KMS-11 (cell line): Measurements from ENCODE around the gene DYRK1B.
"Not testable (repeated sequence)": the region's sequence is repeated elsewhere in the genome, so short reads cannot be mapped to it uniquely, and the experiment has no call there.

Source experiments
- H2AFZ ChIP-seq: fragments of 200-600 bp; sonication (generic); 2 replicates; pipeline ENCODE4 v1.6.1; 2016; ENCODE audit warnings: antibody characterized with exemption, mixed run types, low read depth
- H3K27ac ChIP-seq: fragments of 200-600 bp; sonication (generic); 2 replicates; pipeline ENCODE4 v1.6.1; 2016; ENCODE audit warnings: mild to moderate bottlenecking, mixed run types
- H3K27me3 ChIP-seq: fragments of 200-600 bp; sonication (generic); 2 replicates; pipeline ENCODE4 v1.6.1; 2017; ENCODE audit warnings: mild to moderate bottlenecking, low read depth, mixed run types, moderate library complexity; ENCODE audit not compliant: insufficient read depth
- H3K36me3 ChIP-seq: fragments of 200-600 bp; sonication (generic); 2 replicates; pipeline ENCODE4 v1.6.1; 2017; ENCODE audit warnings: mild to moderate bottlenecking, mixed run types; ENCODE audit not compliant: insufficient read depth
- H3K4me1 ChIP-seq: fragments of 200-600 bp; sonication (generic); 2 replicates; pipeline ENCODE4 v1.6.1; 2016; ENCODE audit warnings: mild to moderate bottlenecking, low read depth, mixed run types; ENCODE audit not compliant: poor library complexity, severe bottlenecking
- H3K4me2 ChIP-seq: fragments of 200-600 bp; sonication (generic); 2 replicates; pipeline ENCODE4 v1.7.0; 2016; ENCODE audit warnings: mild to moderate bottlenecking, mixed run types
- H3K4me3 ChIP-seq: fragments of 200-600 bp; sonication (generic); IDR thresholded peaks from 2 replicates; pipeline ENCODE4 v1.6.1; 2017; ENCODE audit warnings: low read depth, low read length, mixed read lengths; ENCODE audit not compliant: insufficient read depth
- H3K79me2 ChIP-seq: fragments of 200-600 bp; sonication (generic); 2 replicates; pipeline ENCODE4 v1.6.1; 2016; ENCODE audit warnings: low read depth, mixed run types; ENCODE audit not compliant: insufficient read depth
- H3K9ac ChIP-seq: fragments of 200-600 bp; sonication (generic); 2 replicates; pipeline ENCODE4 v1.6.1; 2016; ENCODE audit warnings: mild to moderate bottlenecking, mixed run types
- H4K20me1 ChIP-seq: fragments of 200-600 bp; sonication (generic); 2 replicates; pipeline ENCODE4 v1.6.1; 2016; ENCODE audit warnings: mild to moderate bottlenecking, mixed run types; ENCODE audit not compliant: insufficient read depth
- TF ChIP-seq, protein P1 (sequence below): fragments of 200-600 bp; sonication (generic); conservative IDR thresholded peaks from 2 replicates; pipeline ENCODE4 v1.6.1; 2017; ENCODE audit warnings: low read depth, mild to moderate bottlenecking, antibody characterized with exemption, low read length, moderate library complexity, mixed read lengths

The DYRK1B gene

DNA sequence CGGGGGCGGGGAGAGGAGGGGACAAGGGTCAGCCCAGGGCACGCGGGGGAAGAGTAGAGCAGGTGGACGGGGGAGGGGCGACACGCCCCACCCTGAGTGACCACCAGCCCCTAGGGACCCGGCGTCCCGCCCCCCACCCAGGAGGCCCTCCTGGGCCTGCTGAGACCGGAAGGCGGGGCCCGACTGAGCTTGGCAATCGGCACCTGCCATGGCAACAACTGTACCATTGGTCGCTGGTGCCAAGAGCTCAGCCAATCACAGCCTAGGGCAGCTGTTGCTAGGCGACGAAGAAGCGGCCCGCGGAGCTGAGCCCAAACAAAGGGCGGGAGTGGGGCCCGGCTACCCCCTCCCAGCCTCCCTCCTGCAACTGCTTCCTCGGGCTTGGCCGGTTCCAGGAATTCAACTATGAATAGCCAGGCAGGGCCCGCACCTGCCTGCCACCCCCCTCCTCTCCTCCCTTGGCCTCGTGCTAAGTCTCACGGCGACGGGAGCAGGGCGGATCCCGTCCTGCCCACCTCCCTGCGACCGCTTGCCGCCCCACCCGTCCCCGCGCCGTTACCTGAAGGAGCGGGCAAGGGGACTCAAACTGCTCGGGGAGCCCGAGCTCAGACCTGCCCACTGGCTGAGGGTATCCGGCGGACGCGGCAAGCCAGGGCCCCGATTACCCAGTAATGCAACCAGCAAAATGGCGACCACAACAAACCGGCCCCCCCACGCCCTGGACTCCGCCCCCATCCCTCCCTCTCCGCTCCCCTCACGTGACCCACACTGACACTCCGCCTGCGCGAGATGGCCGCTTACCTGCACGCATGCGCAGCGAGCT is at the start of gene DYRK1B:
Gene DYRK1B (minus strand): TSS at position 699 of the 823 bp plus-strand sequence. CDS start 2,295 bp downstream, outside the sequence.
- TF ChIP-seq, protein P1, sequence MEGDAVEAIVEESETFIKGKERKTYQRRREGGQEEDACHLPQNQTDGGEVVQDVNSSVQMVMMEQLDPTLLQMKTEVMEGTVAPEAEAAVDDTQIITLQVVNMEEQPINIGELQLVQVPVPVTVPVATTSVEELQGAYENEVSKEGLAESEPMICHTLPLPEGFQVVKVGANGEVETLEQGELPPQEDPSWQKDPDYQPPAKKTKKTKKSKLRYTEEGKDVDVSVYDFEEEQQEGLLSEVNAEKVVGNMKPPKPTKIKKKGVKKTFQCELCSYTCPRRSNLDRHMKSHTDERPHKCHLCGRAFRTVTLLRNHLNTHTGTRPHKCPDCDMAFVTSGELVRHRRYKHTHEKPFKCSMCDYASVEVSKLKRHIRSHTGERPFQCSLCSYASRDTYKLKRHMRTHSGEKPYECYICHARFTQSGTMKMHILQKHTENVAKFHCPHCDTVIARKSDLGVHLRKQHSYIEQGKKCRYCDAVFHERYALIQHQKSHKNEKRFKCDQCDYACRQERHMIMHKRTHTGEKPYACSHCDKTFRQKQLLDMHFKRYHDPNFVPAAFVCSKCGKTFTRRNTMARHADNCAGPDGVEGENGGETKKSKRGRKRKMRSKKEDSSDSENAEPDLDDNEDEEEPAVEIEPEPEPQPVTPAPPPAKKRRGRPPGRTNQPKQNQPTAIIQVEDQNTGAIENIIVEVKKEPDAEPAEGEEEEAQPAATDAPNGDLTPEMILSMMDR: no peak
- peak within 1 kb of the TSS; percentile 85 for H3K27ac ChIP-seq
- no peaks in the 10 kb centered on the region for H3K27me3 ChIP-seq
- H3K4me2 ChIP-seq: peak within 1 kb of the TSS; percentile 98
- peaks cover 2% of the 10 kb centered on the region; the same call in 1 of the 2 replicates for H3K79me2 ChIP-seq
- H3K9ac ChIP-seq: peak within 1 kb of the TSS; percentile 78
- H3K4me3 ChIP-seq: no peak within 1 kb of the TSS
- peaks cover 22% of the 10 kb centered on the region for H3K4me1 ChIP-seq
- H3K36me3 ChIP-seq: peaks cover 5% of the 10 kb centered on the region; the same call in 1 of the 2 replicates
- H2AFZ ChIP-seq: peak within 1 kb of the TSS; percentile 42
- no peaks in the 10 kb centered on the region for H4K20me1 ChIP-seq

GRCh38 chr19:39882645-39883044 is 48.7 kb upstream of the DYRK1B start:
- H2AFZ ChIP-seq, H3K27me3 ChIP-seq, H3K9ac ChIP-seq, H3K36me3 ChIP-seq, H4K20me1 ChIP-seq, H3K27ac ChIP-seq, H3K79me2 ChIP-seq, H3K4me3 ChIP-seq, H3K4me1 ChIP-seq, H3K4me2 ChIP-seq: not testable (repeated sequence)

- H3K79me2 ChIP-seq, H4K20me1 ChIP-seq, H3K4me1 ChIP-seq, H3K36me3 ChIP-seq, H3K4me3 ChIP-seq, H3K27ac ChIP-seq, H3K4me2 ChIP-seq, H2AFZ ChIP-seq, H3K9ac ChIP-seq, H3K27me3 ChIP-seq: not testable (repeated sequence)
- TF ChIP-seq, protein P1: peak; percentile 18; the same call in 1 of the 2 replicates
Measured at GRCh38 chr19:39881495-39882110, 47.6 kb upstream of the DYRK1B start.

- H3K27me3 ChIP-seq, H3K4me2 ChIP-seq, H3K4me3 ChIP-seq, H3K27ac ChIP-seq, H3K4me1 ChIP-seq, H3K79me2 ChIP-seq, H4K20me1 ChIP-seq, H3K9ac ChIP-seq, H2AFZ ChIP-seq, H3K36me3 ChIP-seq: not testable (repeated sequence)
Measured at GRCh38 chr19:39880241-39880640, 46.3 kb upstream of the DYRK1B start.

DNA sequence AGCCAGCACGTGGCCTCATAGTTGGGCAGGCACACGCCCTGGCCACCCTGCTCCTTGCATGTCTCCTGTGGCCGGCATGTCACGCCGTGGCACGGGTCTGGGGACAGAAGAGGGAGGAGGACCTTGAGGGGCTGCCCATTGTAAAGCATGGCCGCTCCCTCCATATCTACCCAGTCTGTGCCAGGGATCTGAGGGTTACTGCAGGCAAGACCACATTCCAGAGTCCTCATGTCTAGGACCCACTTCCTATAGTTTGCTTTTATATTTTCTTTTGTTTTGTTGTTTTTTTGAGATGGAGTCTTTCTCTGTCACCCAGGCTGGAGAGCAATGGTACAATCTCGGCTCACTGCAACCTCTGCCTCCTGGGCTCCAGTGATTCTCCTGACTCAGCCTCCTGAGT is 45.8 kb upstream of the DYRK1B start:
- H3K4me2 ChIP-seq: not testable (repeated sequence)

DNA sequence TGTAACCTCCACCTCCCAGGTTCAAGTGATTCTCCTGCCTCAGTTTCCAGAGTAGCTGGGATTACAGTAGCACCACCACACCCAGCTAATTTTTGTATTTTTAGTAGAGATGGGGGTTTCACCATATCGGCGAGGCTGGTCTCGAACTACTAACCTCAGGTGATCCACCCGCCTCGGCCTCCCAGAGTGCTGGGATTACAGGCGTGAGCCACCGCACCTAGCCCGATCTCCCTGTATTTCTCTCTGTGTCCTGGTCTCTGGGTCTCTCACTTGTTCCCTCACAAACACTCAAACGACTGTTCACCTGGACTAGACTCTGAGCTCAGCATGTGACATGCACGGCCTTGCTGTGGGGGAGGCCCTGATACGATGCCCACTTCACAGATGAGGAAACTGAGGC is 44.9 kb upstream of the DYRK1B start:
- H3K4me3 ChIP-seq, H2AFZ ChIP-seq, H3K4me1 ChIP-seq, H3K9ac ChIP-seq, H3K4me2 ChIP-seq, H3K27me3 ChIP-seq, H3K27ac ChIP-seq, H4K20me1 ChIP-seq, H3K79me2 ChIP-seq, H3K36me3 ChIP-seq: not testable (repeated sequence)

More for the DNA sequence above, 45.8 kb upstream of the DYRK1B start:
- not testable (repeated sequence) for H4K20me1 ChIP-seq, H3K9ac ChIP-seq, H2AFZ ChIP-seq, H3K27me3 ChIP-seq, H3K36me3 ChIP-seq, H3K4me1 ChIP-seq, H3K79me2 ChIP-seq, H3K4me3 ChIP-seq, H3K27ac ChIP-seq
